SK-N-SH (cell line): Measurements from ENCODE around the gene ZMIZ1.

Experiments
- EP300 ChIP-seq, 2 experiments: IDR thresholded peaks; 2 replicates each; pipeline versions ENCODE4 v1.4.0 to v1.6.1; 2012; ENCODE audit warnings: borderline replicate concordance in 1 of 2, low read depth in 1 of 2, low read length in 1 of 2
- EZH2phosphoT487 ChIP-seq: fragments of 200-600 bp; sonication (generic); IDR thresholded peaks from 2 replicates; pipeline ENCODE4 v1.6.1; 2017; ENCODE audit warnings: low read depth, mixed run types, mild to moderate bottlenecking, antibody characterized with exemption, moderate library complexity, borderline replicate concordance
- FOXJ3 ChIP-seq: sonication (generic); formaldehyde crosslinking; IDR thresholded peaks from 2 replicates; pipeline ENCODE4 v1.5.1; 2020; ENCODE audit warnings: mild to moderate bottlenecking, missing genetic modification reagents
- GABPA ChIP-seq: IDR thresholded peaks from 2 replicates; pipeline ENCODE4 v1.4.0; 2012; ENCODE audit warnings: low read depth, mild to moderate bottlenecking
- JUND ChIP-seq: IDR thresholded peaks from 2 replicates; pipeline ENCODE4 v1.4.0; 2012
- POLR2AphosphoS5 ChIP-seq: IDR thresholded peaks from 2 replicates; pipeline ENCODE4 v1.6.1; 2012; ENCODE audit warnings: low read depth, low read length
- SIN3A ChIP-seq: IDR thresholded peaks from 2 replicates; pipeline ENCODE4 v1.6.1; 2012; ENCODE audit warnings: low read depth, mild to moderate bottlenecking, low read length, moderate library complexity, borderline replicate concordance
- TAF1 ChIP-seq: IDR thresholded peaks from 2 replicates; pipeline ENCODE4 v1.6.1; 2012; ENCODE audit warnings: low read depth, mild to moderate bottlenecking, low read length, moderate library complexity, borderline replicate concordance
- TF ChIP-seq, protein P1 (sequence below): IDR thresholded peaks from 2 replicates; pipeline ENCODE4 v1.4.0; 2012; ENCODE audit warnings: low read depth, borderline replicate concordance
- TF ChIP-seq, protein P2 (sequence below): IDR thresholded peaks from 2 replicates; pipeline ENCODE4 v1.6.1; 2012; ENCODE audit warnings: mild to moderate bottlenecking, low read depth, low read length, moderate library complexity
- TF ChIP-seq, protein P3 (sequence below): fragments of 200-600 bp; sonication (generic); IDR thresholded peaks from 2 replicates; pipeline ENCODE4 v1.6.1; 2017; ENCODE audit warnings: antibody characterized with exemption, mild to moderate bottlenecking, moderate library complexity
- TF ChIP-seq, protein P4 (sequence below): fragments of 150-350 bp; IDR thresholded peaks from 2 replicates; pipeline ENCODE4 v1.6.1; 2017; ENCODE audit warnings: antibody characterized with exemption, low read length, low read depth, borderline replicate concordance

DNA sequence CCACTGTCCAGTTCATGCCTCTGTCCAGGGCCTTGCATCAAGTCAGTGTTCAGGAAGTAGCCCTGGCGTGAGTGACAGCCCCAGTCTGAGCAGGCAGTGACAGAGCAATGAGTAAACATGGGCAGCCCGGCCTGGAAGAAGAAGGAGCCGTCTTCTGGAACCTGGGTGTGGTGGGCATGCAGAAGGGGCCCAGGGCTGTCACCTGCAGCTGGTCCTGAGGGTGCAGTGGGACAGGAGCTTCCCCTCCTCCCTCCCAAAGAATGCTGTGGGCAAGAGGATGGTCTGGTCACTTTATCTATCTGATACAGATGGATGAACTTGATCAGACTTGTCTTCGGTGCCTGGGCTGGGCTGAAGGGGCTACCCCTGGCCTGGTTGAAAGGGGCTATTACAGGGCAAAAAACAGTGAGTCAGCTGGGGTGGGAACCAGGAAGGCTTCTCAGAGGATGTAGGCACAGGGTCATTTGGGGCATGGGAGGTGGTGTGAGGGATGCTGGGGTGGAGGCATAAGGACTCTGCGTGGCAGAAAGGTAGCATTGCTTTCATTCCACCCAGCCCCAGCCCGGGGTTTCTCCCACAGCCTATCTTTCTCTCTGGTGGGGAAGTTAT, 235.8 kb downstream of the ZMIZ1 start:
- TF ChIP-seq, protein P1, sequence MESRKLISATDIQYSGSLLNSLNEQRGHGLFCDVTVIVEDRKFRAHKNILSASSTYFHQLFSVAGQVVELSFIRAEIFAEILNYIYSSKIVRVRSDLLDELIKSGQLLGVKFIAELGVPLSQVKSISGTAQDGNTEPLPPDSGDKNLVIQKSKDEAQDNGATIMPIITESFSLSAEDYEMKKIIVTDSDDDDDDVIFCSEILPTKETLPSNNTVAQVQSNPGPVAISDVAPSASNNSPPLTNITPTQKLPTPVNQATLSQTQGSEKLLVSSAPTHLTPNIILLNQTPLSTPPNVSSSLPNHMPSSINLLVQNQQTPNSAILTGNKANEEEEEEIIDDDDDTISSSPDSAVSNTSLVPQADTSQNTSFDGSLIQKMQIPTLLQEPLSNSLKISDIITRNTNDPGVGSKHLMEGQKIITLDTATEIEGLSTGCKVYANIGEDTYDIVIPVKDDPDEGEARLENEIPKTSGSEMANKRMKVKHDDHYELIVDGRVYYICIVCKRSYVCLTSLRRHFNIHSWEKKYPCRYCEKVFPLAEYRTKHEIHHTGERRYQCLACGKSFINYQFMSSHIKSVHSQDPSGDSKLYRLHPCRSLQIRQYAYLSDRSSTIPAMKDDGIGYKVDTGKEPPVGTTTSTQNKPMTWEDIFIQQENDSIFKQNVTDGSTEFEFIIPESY = no peak
- no peak for TF ChIP-seq JUND
- TF ChIP-seq, protein P2, sequence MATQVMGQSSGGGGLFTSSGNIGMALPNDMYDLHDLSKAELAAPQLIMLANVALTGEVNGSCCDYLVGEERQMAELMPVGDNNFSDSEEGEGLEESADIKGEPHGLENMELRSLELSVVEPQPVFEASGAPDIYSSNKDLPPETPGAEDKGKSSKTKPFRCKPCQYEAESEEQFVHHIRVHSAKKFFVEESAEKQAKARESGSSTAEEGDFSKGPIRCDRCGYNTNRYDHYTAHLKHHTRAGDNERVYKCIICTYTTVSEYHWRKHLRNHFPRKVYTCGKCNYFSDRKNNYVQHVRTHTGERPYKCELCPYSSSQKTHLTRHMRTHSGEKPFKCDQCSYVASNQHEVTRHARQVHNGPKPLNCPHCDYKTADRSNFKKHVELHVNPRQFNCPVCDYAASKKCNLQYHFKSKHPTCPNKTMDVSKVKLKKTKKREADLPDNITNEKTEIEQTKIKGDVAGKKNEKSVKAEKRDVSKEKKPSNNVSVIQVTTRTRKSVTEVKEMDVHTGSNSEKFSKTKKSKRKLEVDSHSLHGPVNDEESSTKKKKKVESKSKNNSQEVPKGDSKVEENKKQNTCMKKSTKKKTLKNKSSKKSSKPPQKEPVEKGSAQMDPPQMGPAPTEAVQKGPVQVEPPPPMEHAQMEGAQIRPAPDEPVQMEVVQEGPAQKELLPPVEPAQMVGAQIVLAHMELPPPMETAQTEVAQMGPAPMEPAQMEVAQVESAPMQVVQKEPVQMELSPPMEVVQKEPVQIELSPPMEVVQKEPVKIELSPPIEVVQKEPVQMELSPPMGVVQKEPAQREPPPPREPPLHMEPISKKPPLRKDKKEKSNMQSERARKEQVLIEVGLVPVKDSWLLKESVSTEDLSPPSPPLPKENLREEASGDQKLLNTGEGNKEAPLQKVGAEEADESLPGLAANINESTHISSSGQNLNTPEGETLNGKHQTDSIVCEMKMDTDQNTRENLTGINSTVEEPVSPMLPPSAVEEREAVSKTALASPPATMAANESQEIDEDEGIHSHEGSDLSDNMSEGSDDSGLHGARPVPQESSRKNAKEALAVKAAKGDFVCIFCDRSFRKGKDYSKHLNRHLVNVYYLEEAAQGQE = no peak
- TF ChIP-seq, protein P3, sequence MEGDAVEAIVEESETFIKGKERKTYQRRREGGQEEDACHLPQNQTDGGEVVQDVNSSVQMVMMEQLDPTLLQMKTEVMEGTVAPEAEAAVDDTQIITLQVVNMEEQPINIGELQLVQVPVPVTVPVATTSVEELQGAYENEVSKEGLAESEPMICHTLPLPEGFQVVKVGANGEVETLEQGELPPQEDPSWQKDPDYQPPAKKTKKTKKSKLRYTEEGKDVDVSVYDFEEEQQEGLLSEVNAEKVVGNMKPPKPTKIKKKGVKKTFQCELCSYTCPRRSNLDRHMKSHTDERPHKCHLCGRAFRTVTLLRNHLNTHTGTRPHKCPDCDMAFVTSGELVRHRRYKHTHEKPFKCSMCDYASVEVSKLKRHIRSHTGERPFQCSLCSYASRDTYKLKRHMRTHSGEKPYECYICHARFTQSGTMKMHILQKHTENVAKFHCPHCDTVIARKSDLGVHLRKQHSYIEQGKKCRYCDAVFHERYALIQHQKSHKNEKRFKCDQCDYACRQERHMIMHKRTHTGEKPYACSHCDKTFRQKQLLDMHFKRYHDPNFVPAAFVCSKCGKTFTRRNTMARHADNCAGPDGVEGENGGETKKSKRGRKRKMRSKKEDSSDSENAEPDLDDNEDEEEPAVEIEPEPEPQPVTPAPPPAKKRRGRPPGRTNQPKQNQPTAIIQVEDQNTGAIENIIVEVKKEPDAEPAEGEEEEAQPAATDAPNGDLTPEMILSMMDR = no peak
- TF ChIP-seq, protein P4, sequence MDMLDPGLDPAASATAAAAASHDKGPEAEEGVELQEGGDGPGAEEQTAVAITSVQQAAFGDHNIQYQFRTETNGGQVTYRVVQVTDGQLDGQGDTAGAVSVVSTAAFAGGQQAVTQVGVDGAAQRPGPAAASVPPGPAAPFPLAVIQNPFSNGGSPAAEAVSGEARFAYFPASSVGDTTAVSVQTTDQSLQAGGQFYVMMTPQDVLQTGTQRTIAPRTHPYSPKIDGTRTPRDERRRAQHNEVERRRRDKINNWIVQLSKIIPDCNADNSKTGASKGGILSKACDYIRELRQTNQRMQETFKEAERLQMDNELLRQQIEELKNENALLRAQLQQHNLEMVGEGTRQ = no peak
- TF ChIP-seq POLR2AphosphoS5 = no peak
- TF ChIP-seq GABPA = no peak
- TF ChIP-seq EP300 (IDR thresholded peaks at IDR 0.05; ENCODE audit: borderline replicate concordance in 1 of 2, low read depth in 1 of 2, low read length in 1 of 2) = no peak
- no peak for TF ChIP-seq FOXJ3 (CRISPR knock-in tag)
- no peak for TF ChIP-seq EZH2phosphoT487
- no peak for TF ChIP-seq SIN3A
- TF ChIP-seq TAF1 = no peak
